Right atrium auricular region (tissue), 2 donors: ENCODE data around the gene CTSE. TPM values are rescaled to one million over a fixed set of nuclear protein-coding genes. Genes with fewer than 3 reads are reported as not detected.

Experiments used
- DNase-seq: peaks from one replicate; pipeline ENCODE4 v3.0.0-alpha.2; 2019; ENCODE audit warnings: low spot score
- H3K27ac ChIP-seq, 2 donors: fragments of 200-600 bp; sonication (generic); 1 replicate in 1 of 2; 2 replicates in 1 of 2; pipeline ENCODE4 v1.5.1; 2016 to 2019
- H3K27me3 ChIP-seq, 2 donors: fragments of 200-600 bp; sonication (generic); one replicate each; pipeline versions ENCODE4 v1.5.1 to v1.6.0; 2017 to 2019
- H3K36me3 ChIP-seq: fragments of 200-600 bp; sonication (generic); one replicate; pipeline ENCODE4 v1.5.1; 2016
- H3K4me1 ChIP-seq, 2 donors: fragments of 200-600 bp; sonication (generic); one replicate each; pipeline versions ENCODE4 v1.5.1 to v1.6.0; 2017 to 2019
- H3K4me3 ChIP-seq, 2 donors: fragments of 200-600 bp; sonication (generic); 1 replicate in 1 of 2; 2 replicates in 1 of 2; pipeline ENCODE4 v1.5.1; 2017 to 2019; ENCODE audit warnings: mild to moderate bottlenecking in 1 of 2, moderate library complexity in 1 of 2
- H3K9me3 ChIP-seq, 2 donors: fragments of 200-600 bp; sonication (generic); one replicate each; pipeline ENCODE4 v1.5.1; 2019
- CTCF ChIP-seq, 2 donors: fragments of 200-600 bp; sonication (generic); IDR thresholded peaks; one replicate each; pipeline ENCODE4 v1.5.1; 2019; ENCODE audit warnings: antibody characterized with exemption in 2 of 2
- total RNA-seq, 2 donors: library from RNA; depleted of rRNA; stranded (reverse); fragments of >200 nt; gene quantifications; one replicate each; pipeline ENCODE4 v1.1.0, GENCODE V29; 2016

The CTSE gene
- total RNA-seq, 2 donors from 2014 or later = 1.1 TPM; not detected in 1

- H3K4me1 ChIP-seq = peaks cover 0 to 27% of the 10 kb centered on the region in 2 donors
- TF ChIP-seq CTCF (IDR thresholded peaks at IDR 0.05) = no peak
Measured at GRCh38 chr1:205980237-205980870, 43.3 kb downstream of the CTSE start.

GRCh38 chr1:205979301-205979700, 44.4 kb downstream of the CTSE start:
- DNase-seq = no peak
- TF ChIP-seq CTCF (IDR thresholded peaks at IDR 0.05) = no peak
- H3K4me1 ChIP-seq = peaks cover 0 to 28% of the 10 kb centered on the region in 2 donors
- H3K27ac ChIP-seq = no peak overlapping the region
- H3K36me3 ChIP-seq = no peaks in the 10 kb centered on the region
- H3K9me3 ChIP-seq = no peaks in the 10 kb centered on the region
- no peak overlapping the region for H3K4me3 ChIP-seq
- no peaks in the 10 kb centered on the region for H3K27me3 ChIP-seq

More at GRCh38 chr1:205980237-205980870, 43.3 kb downstream of the CTSE start:
- Histone ChIP-seq H3K27ac (no peak overlapping the region), H3K27me3 (no peaks in the 10 kb centered on the region), H3K36me3 (no peaks in the 10 kb centered on the region), H3K9me3 (no peaks in the 10 kb centered on the region), H3K4me3 (no peak overlapping the region)
- DNase-seq = no peak

GRCh38 chr1:205978676-205979075, 45.0 kb downstream of the CTSE start:
- H3K27ac ChIP-seq = no peak overlapping the region
- no peak for TF ChIP-seq CTCF (IDR thresholded peaks at IDR 0.05)
- no peaks in the 10 kb centered on the region for H3K9me3 ChIP-seq
- peaks cover 0 to 23% of the 10 kb centered on the region in 2 donors for H3K4me1 ChIP-seq
- H3K4me3 ChIP-seq = no peak overlapping the region
- no peak for DNase-seq
- no peaks in the 10 kb centered on the region for H3K27me3 ChIP-seq
- no peaks in the 10 kb centered on the region for H3K36me3 ChIP-seq

GRCh38 chr1:205977402-205978014, 46.2 kb downstream of the CTSE start:
- peak; percentile 77 for DNase-seq
- H3K9me3 ChIP-seq = no peaks in the 10 kb centered on the region
- no peaks in the 10 kb centered on the region for H3K36me3 ChIP-seq
- H3K4me1 ChIP-seq = peaks cover 0 to 23% of the 10 kb centered on the region in 2 donors
- peak; percentile 94 to 96 for TF ChIP-seq CTCF (IDR thresholded peaks at IDR 0.05)
- no peak overlapping the region for H3K4me3 ChIP-seq
- no peaks in the 10 kb centered on the region for H3K27me3 ChIP-seq
- peak overlapping the region; percentile 75 to 88 for H3K27ac ChIP-seq

GRCh38 chr1:205976708-205977401, 46.8 kb downstream of the CTSE start:
- no peak for TF ChIP-seq CTCF (IDR thresholded peaks at IDR 0.05)
- H3K4me3 ChIP-seq = no peak overlapping the region
- peak overlapping the region; percentile 75 to 88 for H3K27ac ChIP-seq
- H3K9me3 ChIP-seq = no peaks in the 10 kb centered on the region
- DNase-seq = peak; percentile 78
- peaks cover 0 to 23% of the 10 kb centered on the region in 2 donors for H3K4me1 ChIP-seq
- H3K27me3 ChIP-seq = no peaks in the 10 kb centered on the region
- no peaks in the 10 kb centered on the region for H3K36me3 ChIP-seq
